Glutamatergic neuron (in vitro differentiated cells): ENCODE data around the gene ZNF396. TPM values are rescaled to one million over a fixed set of nuclear protein-coding genes. Genes with fewer than 3 reads are reported as not detected.
A peak's percentile ranks its signal among the peaks of the same experiment; 100 is the strongest.

ENCODE experiments used
- DNase-seq: peaks from one replicate; pipeline ENCODE4 v3.0.0; 2022
- H3K27ac Mint-ChIP-seq: one replicate; pipeline ENCODE4 v1.8.0; 2020; ENCODE audit warnings: mild to moderate bottlenecking, mixed read lengths, inconsistent platforms; ENCODE audit not compliant: unreplicated experiment
- H3K27me3 Mint-ChIP-seq: one replicate; pipeline ENCODE4 v1.8.0; 2020; ENCODE audit warnings: mild to moderate bottlenecking, moderate library complexity, mixed read lengths, inconsistent platforms; ENCODE audit not compliant: unreplicated experiment
- H3K36me3 Mint-ChIP-seq: one replicate; pipeline ENCODE4 v1.8.0; 2020; ENCODE audit warnings: mild to moderate bottlenecking, mixed read lengths, inconsistent platforms; ENCODE audit not compliant: unreplicated experiment
- H3K4me1 Mint-ChIP-seq: one replicate; pipeline ENCODE4 v1.8.0; 2020; ENCODE audit warnings: mild to moderate bottlenecking, low read depth, mixed read lengths, inconsistent platforms; ENCODE audit not compliant: unreplicated experiment
- H3K4me3 Mint-ChIP-seq: one replicate; pipeline ENCODE4 v1.8.0; 2020; ENCODE audit warnings: mild to moderate bottlenecking, mixed read lengths, inconsistent platforms; ENCODE audit not compliant: unreplicated experiment
- H3K9me3 Mint-ChIP-seq: one replicate; pipeline ENCODE4 v1.8.0; 2020; ENCODE audit warnings: mild to moderate bottlenecking, moderate library complexity, mixed read lengths, inconsistent platforms; ENCODE audit not compliant: unreplicated experiment
- long read RNA-seq: library from polyadenylated mRNA; unstranded; transcript quantifications from one replicate; pipeline ENCODE4 v2.0.0, GENCODE V29; 2020; ENCODE audit not compliant: unreplicated experiment
- total RNA-seq: library from RNA; stranded (reverse); fragmentation: NEBNext Ultra II Directional; extraction: Animal tissue kit (Norgen Biotek cat#: 25700); gene quantifications from one replicate; pipeline ENCODE4 v1.2.1, GENCODE V29; 2021; ENCODE audit not compliant: unreplicated experiment
- TF ChIP-seq, protein P1 (sequence below): fragments of 200-600 bp; sonication (generic); IDR thresholded peaks from one replicate; pipeline ENCODE4 v1.5.0; 2021; ENCODE audit not compliant: partially characterized antibody, unreplicated experiment

ZNF396 gene
- 2.1 TPM for total RNA-seq
- long read RNA-seq, partial matches to known transcripts: 1 of 2 reads
- long read RNA-seq, other reads (novel, unspliced or antisense): 0 of 2 reads

GRCh38 chr18:35376742-35377695 lies at the start of gene ZNF396:
ZNF396 (minus strand) TSS chr18:35377337; CDS start chr18:35374292, 3,045 bp downstream.
- H3K36me3 Mint-ChIP-seq: peaks cover 5% of the 10 kb centered on the region
- peaks cover 3% of the 10 kb centered on the region for H3K9me3 Mint-ChIP-seq
- H3K27me3 Mint-ChIP-seq: peaks cover 5% of the 10 kb centered on the region
- no peaks in the 10 kb centered on the region for H3K4me1 Mint-ChIP-seq
- H3K27ac Mint-ChIP-seq: no peak within 1 kb of the TSS
- peak within 1 kb of the TSS; percentile 86 for H3K4me3 Mint-ChIP-seq
- TF ChIP-seq, protein P1, sequence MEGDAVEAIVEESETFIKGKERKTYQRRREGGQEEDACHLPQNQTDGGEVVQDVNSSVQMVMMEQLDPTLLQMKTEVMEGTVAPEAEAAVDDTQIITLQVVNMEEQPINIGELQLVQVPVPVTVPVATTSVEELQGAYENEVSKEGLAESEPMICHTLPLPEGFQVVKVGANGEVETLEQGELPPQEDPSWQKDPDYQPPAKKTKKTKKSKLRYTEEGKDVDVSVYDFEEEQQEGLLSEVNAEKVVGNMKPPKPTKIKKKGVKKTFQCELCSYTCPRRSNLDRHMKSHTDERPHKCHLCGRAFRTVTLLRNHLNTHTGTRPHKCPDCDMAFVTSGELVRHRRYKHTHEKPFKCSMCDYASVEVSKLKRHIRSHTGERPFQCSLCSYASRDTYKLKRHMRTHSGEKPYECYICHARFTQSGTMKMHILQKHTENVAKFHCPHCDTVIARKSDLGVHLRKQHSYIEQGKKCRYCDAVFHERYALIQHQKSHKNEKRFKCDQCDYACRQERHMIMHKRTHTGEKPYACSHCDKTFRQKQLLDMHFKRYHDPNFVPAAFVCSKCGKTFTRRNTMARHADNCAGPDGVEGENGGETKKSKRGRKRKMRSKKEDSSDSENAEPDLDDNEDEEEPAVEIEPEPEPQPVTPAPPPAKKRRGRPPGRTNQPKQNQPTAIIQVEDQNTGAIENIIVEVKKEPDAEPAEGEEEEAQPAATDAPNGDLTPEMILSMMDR: no peak
- peak; percentile 78 for DNase-seq

DNA sequence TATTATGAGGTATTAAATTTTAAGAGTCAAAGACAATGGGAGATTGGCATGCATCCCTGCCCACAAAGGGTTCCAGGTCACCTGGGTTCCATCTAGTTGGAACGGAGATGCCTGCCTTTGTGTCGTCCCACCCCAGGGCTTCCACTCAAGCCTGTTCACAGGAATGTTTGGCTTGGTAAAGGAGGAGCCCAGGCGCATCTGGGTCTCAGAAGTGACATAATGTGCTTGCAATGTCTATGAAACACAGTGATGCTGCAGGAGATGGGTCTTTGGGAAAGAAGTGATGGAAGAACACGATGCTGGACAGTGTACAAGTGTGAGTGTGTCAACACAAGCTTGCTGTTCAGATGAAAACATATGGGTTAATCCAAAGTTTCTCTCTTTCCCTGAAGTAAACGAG lies 49.6 kb upstream of the ZNF396 start:
- Mint-ChIP-seq H3K27me3 (no peaks in the 10 kb centered on the region), H3K36me3 (no peaks in the 10 kb centered on the region), H3K4me3 (no peak overlapping the region), H3K9me3 (no peaks in the 10 kb centered on the region), H3K4me1 (no peaks in the 10 kb centered on the region), H3K27ac (no peak overlapping the region)
- no peak for DNase-seq
- TF ChIP-seq, protein P1: no peak

DNA sequence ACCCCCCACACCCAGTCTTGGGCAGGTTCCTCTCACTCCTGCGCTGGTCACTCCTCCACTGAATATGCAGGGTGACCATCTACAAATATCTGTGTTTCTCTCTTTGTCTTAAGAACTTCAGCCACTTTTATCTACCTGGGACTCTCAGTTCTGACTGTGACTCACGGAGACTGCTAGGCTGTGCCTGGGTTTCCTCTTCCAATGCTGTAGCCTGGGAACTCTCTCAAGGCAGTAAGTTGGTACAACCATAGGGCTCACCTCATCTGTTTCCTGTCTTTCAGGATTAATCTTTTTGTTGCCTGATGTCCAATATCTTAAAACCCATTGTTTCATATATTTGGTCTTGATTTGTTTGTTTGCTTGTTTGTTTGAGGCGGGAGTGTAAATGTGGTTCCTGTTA lies 47.2 kb upstream of the ZNF396 start:
- TF ChIP-seq, protein P1: no peak
- H3K27ac Mint-ChIP-seq: no peak overlapping the region

GRCh38 chr18:35422237-35422636 lies 45.1 kb upstream of the ZNF396 start:
- TF ChIP-seq, protein P1: no peak
- Mint-ChIP-seq H3K36me3 (peaks cover under 1% of the 10 kb centered on the region), H3K4me3 (no peak overlapping the region), H3K27me3 (no peaks in the 10 kb centered on the region), H3K4me1 (no peaks in the 10 kb centered on the region), H3K9me3 (no peaks in the 10 kb centered on the region), H3K27ac (no peak overlapping the region)
- DNase-seq: no peak

More for the DNA sequence above, 47.2 kb upstream of the ZNF396 start:
- no peak for DNase-seq
- H3K4me1 Mint-ChIP-seq: no peaks in the 10 kb centered on the region
- no peaks in the 10 kb centered on the region for H3K9me3 Mint-ChIP-seq
- H3K36me3 Mint-ChIP-seq: no peaks in the 10 kb centered on the region
- H3K27me3 Mint-ChIP-seq: no peaks in the 10 kb centered on the region
- H3K4me3 Mint-ChIP-seq: no peak overlapping the region

GRCh38 chr18:35418610-35419009 lies 41.5 kb upstream of the ZNF396 start:
- Mint-ChIP-seq H3K9me3 (peaks cover 3% of the 10 kb centered on the region), H3K4me3 (no peak overlapping the region), H3K4me1 (no peaks in the 10 kb centered on the region), H3K27me3 (no peaks in the 10 kb centered on the region), H3K36me3 (peaks cover 4% of the 10 kb centered on the region), H3K27ac (no peak overlapping the region)
- TF ChIP-seq, protein P1: no peak
- no peak for DNase-seq
